SK-N-SH (cell line): ENCODE data around the gene ANGPTL4. TPM values are rescaled to one million over a fixed set of nuclear protein-coding genes. Genes with fewer than 3 reads are reported as not detected.

Source experiments
- CTCF ChIA-PET: fragments of 300-600, 350-600 bp; formaldehyde crosslinking; extraction: SDS; loops from one replicate; lab custom pipeline; 2021; lab: Yijun Ruan, JAX
- POLR2A ChIA-PET: fragments of 350-600 bp; sonication (Branson Sonifier 250); formaldehyde crosslinking; extraction: SDS; loops from one replicate; lab custom pipeline; 2020; ENCODE audit warnings: antibody characterized with exemption, inconsistent platforms; lab: Yijun Ruan, JAX
- DNase-seq: peaks from one replicate; pipeline ENCODE4 v3.0.0; 2012
- H2AFZ ChIP-seq: fragments of 200-600 bp; sonication (generic); 2 replicates; pipeline ENCODE4 v1.8.1; 2016; ENCODE audit warnings: antibody characterized with exemption, mild to moderate bottlenecking, low read depth
- H3F3A ChIP-seq: fragments of 200-600 bp; sonication (generic); replicated peaks from 2 replicates; pipeline ENCODE3; 2016; ENCODE audit warnings: antibody characterized with exemption, mild to moderate bottlenecking; ENCODE audit not compliant: insufficient read depth
- H3K27ac ChIP-seq, 2 experiments: fragments of 200-500 bp in 1 of 2; fragments of 200-600 bp in 1 of 2; sonication (Bioruptor generic) in 1 of 2; sonication (generic), shearing (Covaris generic) in 1 of 2; 2 replicates each; pipeline versions ENCODE4 v1.5.1 to v1.6.1; 2014 to 2016; ENCODE audit warnings: low read depth in 2 of 2, inconsistent platforms in 1 of 2, low read length in 1 of 2, mild to moderate bottlenecking in 1 of 2, mixed read lengths in 1 of 2
- H3K27me3 ChIP-seq: fragments of 200-600 bp; sonication (generic), shearing (Covaris generic); 2 replicates; pipeline ENCODE4 v1.6.1; 2016; ENCODE audit warnings: mixed run types; ENCODE audit not compliant: insufficient read depth
- H3K36me3 ChIP-seq, 2 experiments: fragments of 200-500 bp in 1 of 2; fragments of 200-600 bp in 1 of 2; sonication (Bioruptor generic) in 1 of 2; sonication (generic) in 1 of 2; replicated peaks in 1 of 2; 2 replicates each; pipeline versions ENCODE3 to v1.5.1; 2014 to 2016; ENCODE audit warnings: low read length in 1 of 2, mild to moderate bottlenecking in 1 of 2; ENCODE audit not compliant: insufficient read depth in 2 of 2, control insufficient read depth in 1 of 2
- H3K4me1 ChIP-seq, 2 experiments: fragments of 200-500 bp in 1 of 2; fragments of 200-600 bp in 1 of 2; sonication (Bioruptor generic) in 1 of 2; sonication (generic), shearing (Covaris generic) in 1 of 2; 2 replicates each; pipeline versions ENCODE4 v1.5.1 to v1.6.1; 2014 to 2016; ENCODE audit warnings: low read depth in 1 of 2, low read length in 1 of 2, mixed run types in 1 of 2; ENCODE audit not compliant: insufficient read depth in 2 of 2, control insufficient read depth in 1 of 2
- H3K4me2 ChIP-seq: fragments of 200-600 bp; sonication (generic), shearing (Covaris generic); 2 replicates; pipeline ENCODE4 v1.6.1; 2017; ENCODE audit warnings: mixed run types
- H3K4me3 ChIP-seq, 2 experiments: fragments of 200-500 bp in 1 of 2; fragments of 200-600 bp in 1 of 2; sonication (Bioruptor generic) in 1 of 2; sonication (generic), shearing (Covaris generic) in 1 of 2; 2 replicates each; pipeline versions ENCODE4 v1.5.1 to v1.8.1; 2014 to 2016; ENCODE audit warnings: low read depth in 2 of 2, inconsistent platforms in 1 of 2, low read length in 1 of 2, mild to moderate bottlenecking in 1 of 2, mixed read lengths in 1 of 2, moderate library complexity in 1 of 2
- H3K79me2 ChIP-seq: fragments of 200-600 bp; sonication (generic); 2 replicates; pipeline ENCODE4 v1.8.1; 2017; ENCODE audit warnings: mild to moderate bottlenecking; ENCODE audit not compliant: insufficient read depth
- H3K9ac ChIP-seq: fragments of 200-600 bp; sonication (generic); 2 replicates; pipeline ENCODE4 v1.6.1; 2017; ENCODE audit warnings: mixed run types
- H3K9me2 ChIP-seq: fragments of 200-600 bp; sonication (generic); 2 replicates; pipeline ENCODE4 v1.6.1; 2017; ENCODE audit warnings: mixed run types
- H3K9me3 ChIP-seq: fragments of 200-600 bp; sonication (generic); 2 replicates; pipeline ENCODE4 v1.6.1; 2017; ENCODE audit warnings: mixed run types, mild to moderate bottlenecking, moderate library complexity
- H4K20me1 ChIP-seq: fragments of 200-600 bp; sonication (generic); 2 replicates; pipeline ENCODE4 v1.6.1; 2017; ENCODE audit warnings: mild to moderate bottlenecking, mixed run types; ENCODE audit not compliant: insufficient read depth
- CHD2 ChIP-seq: fragments of 150-350 bp; IDR thresholded peaks from 2 replicates; pipeline ENCODE4 v1.6.1; 2018; ENCODE audit warnings: low read length; ENCODE audit not compliant: partially characterized antibody
- EP300 ChIP-seq, 2 experiments: IDR thresholded peaks; 2 replicates each; pipeline versions ENCODE4 v1.4.0 to v1.6.1; 2012; ENCODE audit warnings: borderline replicate concordance in 1 of 2, low read depth in 1 of 2, low read length in 1 of 2
- EZH2phosphoT487 ChIP-seq: fragments of 200-600 bp; sonication (generic); IDR thresholded peaks from 2 replicates; pipeline ENCODE4 v1.6.1; 2017; ENCODE audit warnings: low read depth, mixed run types, mild to moderate bottlenecking, antibody characterized with exemption, moderate library complexity, borderline replicate concordance
- IRF3 ChIP-seq: fragments of 150-350 bp; IDR thresholded peaks from 2 replicates; pipeline ENCODE4 v1.6.1; 2016; ENCODE audit warnings: mild to moderate bottlenecking, low read depth, low read length
- JUND ChIP-seq: IDR thresholded peaks from 2 replicates; pipeline ENCODE4 v1.4.0; 2012
- MXI1 ChIP-seq: IDR thresholded peaks from 2 replicates; pipeline ENCODE4 v1.6.1; 2012; ENCODE audit warnings: mild to moderate bottlenecking, low read depth, low read length, improper control_type of control experiment
- NFIC ChIP-seq: IDR thresholded peaks from 2 replicates; pipeline ENCODE4 v1.4.0; 2012; ENCODE audit warnings: borderline replicate concordance
- POLR2AphosphoS5 ChIP-seq: IDR thresholded peaks from 2 replicates; pipeline ENCODE4 v1.6.1; 2012; ENCODE audit warnings: low read depth, low read length
- RFX5 ChIP-seq: IDR thresholded peaks from 2 replicates; pipeline ENCODE4 v1.6.1; 2012; ENCODE audit warnings: mild to moderate bottlenecking, improper control_type of control experiment, low read length
- RXRA ChIP-seq: IDR thresholded peaks from 2 replicates; pipeline ENCODE4 v1.4.0; 2012; ENCODE audit warnings: low read depth, mild to moderate bottlenecking, borderline replicate concordance
- SIN3A ChIP-seq: IDR thresholded peaks from 2 replicates; pipeline ENCODE4 v1.6.1; 2012; ENCODE audit warnings: low read depth, mild to moderate bottlenecking, low read length, moderate library complexity, borderline replicate concordance
- TAF1 ChIP-seq: IDR thresholded peaks from 2 replicates; pipeline ENCODE4 v1.6.1; 2012; ENCODE audit warnings: low read depth, mild to moderate bottlenecking, low read length, moderate library complexity, borderline replicate concordance
- TEAD4 ChIP-seq: IDR thresholded peaks from 2 replicates; pipeline ENCODE4 v1.4.0; 2012; ENCODE audit warnings: mild to moderate bottlenecking, borderline replicate concordance; ENCODE audit not compliant: insufficient read depth
- USF2 ChIP-seq: fragments of 150-350 bp; IDR thresholded peaks from 2 replicates; pipeline ENCODE4 v1.6.1; 2017; ENCODE audit warnings: antibody characterized with exemption, low read length, low read depth, borderline replicate concordance
- YY1 ChIP-seq: IDR thresholded peaks from 2 replicates; pipeline ENCODE4 v1.4.0; 2012; ENCODE audit warnings: low read depth, mild to moderate bottlenecking
- WGBS: methylation state at CpG from one replicate; pipeline ENCODE4 v1.1.6; 2017; ENCODE audit warnings: low lambda C conversion rate; 5-methylcytosine and 5-hydroxymethylcytosine counted together
- polyA plus RNA-seq, 3 experiments: library from polyadenylated mRNA; depleted of rRNA; stranded (reverse); fragments of >200 nt; gene quantifications; 2 replicates each; pipeline ENCODE4 v1.2.3, GENCODE V29; 2012
- TF ChIP-seq, protein P1 (sequence below): fragments of 200-600 bp; sonication (generic); IDR thresholded peaks from 2 replicates; pipeline ENCODE4 v1.6.1; 2017; ENCODE audit warnings: antibody characterized with exemption, mild to moderate bottlenecking, moderate library complexity

ANGPTL4 gene
- polyA plus RNA-seq, 1 of the 3 experiments (the other 2 are of a cell fraction) = 62.5 TPM

- Histone ChIP-seq H3K27me3 (no peaks in the 10 kb centered on the region), H3K4me3 (no peak overlapping the region), H3K9ac (no peak overlapping the region), H4K20me1 (peaks cover 72% of the 10 kb centered on the region), H3K4me1 (peaks cover 14 to 36% of the 10 kb centered on the region in 2 experiments; a peak in 2 of 4 replicates), H3K27ac (peak overlapping the region in 1 of 2 experiments; percentile 18; a peak in 1 of 4 replicates), H3K36me3 (peaks cover 0 to 1% of the 10 kb centered on the region in 2 experiments), H3K79me2 (peaks cover 90% of the 10 kb centered on the region), H3K9me2 (no peaks in the 10 kb centered on the region), H2AFZ (no peak overlapping the region), H3F3A (peaks cover 6% of the 10 kb centered on the region), H3K4me2 (no peak overlapping the region), H3K9me3 (no peaks in the 10 kb centered on the region)
- TF ChIP-seq TEAD4 = no peak
- TF ChIP-seq JUND = no peak
- TF ChIP-seq TAF1 = no peak
- no peak for TF ChIP-seq RFX5
- no peak for TF ChIP-seq CHD2
- TF ChIP-seq, protein P1, sequence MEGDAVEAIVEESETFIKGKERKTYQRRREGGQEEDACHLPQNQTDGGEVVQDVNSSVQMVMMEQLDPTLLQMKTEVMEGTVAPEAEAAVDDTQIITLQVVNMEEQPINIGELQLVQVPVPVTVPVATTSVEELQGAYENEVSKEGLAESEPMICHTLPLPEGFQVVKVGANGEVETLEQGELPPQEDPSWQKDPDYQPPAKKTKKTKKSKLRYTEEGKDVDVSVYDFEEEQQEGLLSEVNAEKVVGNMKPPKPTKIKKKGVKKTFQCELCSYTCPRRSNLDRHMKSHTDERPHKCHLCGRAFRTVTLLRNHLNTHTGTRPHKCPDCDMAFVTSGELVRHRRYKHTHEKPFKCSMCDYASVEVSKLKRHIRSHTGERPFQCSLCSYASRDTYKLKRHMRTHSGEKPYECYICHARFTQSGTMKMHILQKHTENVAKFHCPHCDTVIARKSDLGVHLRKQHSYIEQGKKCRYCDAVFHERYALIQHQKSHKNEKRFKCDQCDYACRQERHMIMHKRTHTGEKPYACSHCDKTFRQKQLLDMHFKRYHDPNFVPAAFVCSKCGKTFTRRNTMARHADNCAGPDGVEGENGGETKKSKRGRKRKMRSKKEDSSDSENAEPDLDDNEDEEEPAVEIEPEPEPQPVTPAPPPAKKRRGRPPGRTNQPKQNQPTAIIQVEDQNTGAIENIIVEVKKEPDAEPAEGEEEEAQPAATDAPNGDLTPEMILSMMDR = no peak
- TF ChIP-seq USF2 = no peak
- no peak for TF ChIP-seq EZH2phosphoT487
- no peak for TF ChIP-seq YY1
- TF ChIP-seq NFIC = no peak
- no peak for TF ChIP-seq SIN3A
- TF ChIP-seq RXRA = no peak
- POLR2A ChIA-PET = no interaction called here
- WGBS = 81% methylated on average over 8 of the region's 8 CpGs
- DNase-seq = no peak
- CTCF ChIA-PET = interaction anchor here (1.9 to 8.0 kb wide), 2 partner anchors 19 to 40 kb away, joined by 8 to 78 read pairs; partner anchors contain the start of gene MARCHF2
These were observed 29.9 kb downstream of the ANGPTL4 start for GRCh38 chr19:8393871-8394250.

DNA sequence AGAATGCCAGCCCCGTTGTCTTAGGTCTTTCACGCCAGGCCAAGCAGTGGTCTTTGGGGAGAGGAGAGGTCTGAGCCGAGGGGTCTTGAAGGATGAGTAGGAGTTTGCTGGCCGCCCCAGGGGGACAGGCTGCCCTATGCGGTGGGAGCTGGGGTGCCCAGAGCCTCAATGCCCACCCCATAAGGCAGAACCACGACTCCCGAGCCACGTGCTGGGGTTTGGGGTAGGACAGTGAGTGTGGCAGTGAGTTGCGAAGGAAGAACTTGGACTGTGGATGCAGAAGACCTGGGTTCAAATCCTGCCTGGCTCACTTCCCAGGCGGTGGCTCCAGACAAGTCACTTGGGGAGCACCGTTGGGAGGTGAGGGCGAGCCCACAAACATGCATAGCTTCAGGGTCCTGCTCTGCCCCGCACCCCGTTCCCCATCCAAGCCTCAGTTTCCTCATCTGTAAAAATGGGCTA, 31.7 kb downstream of the ANGPTL4 start:
- H3K4me3 ChIP-seq = no peak overlapping the region
- TF ChIP-seq NFIC (no peak), POLR2AphosphoS5 (no peak), RXRA (no peak), EP300 (IDR thresholded peaks at IDR 0.05; ENCODE audit: borderline replicate concordance in 1 of 2, low read depth in 1 of 2, low read length in 1 of 2) (no peak), IRF3 (no peak), MXI1 (no peak)
- peaks cover 4% of the 10 kb centered on the region for H3F3A ChIP-seq
- no peak overlapping the region for H3K9ac ChIP-seq
- no peaks in the 10 kb centered on the region for H3K27me3 ChIP-seq
- peaks cover 0 to 7% of the 10 kb centered on the region in 2 experiments for H3K36me3 ChIP-seq
- CTCF ChIA-PET = interaction anchor here (0.9 to 8.0 kb wide), 3 partner anchors 9 to 42 kb away, joined by 3 to 78 read pairs (median 5); no protein-coding TSS in a partner anchor
- H3K4me2 ChIP-seq = no peak overlapping the region
- no peak for DNase-seq
- WGBS = 90% methylated on average over 10 of the region's 14 CpGs
- H3K79me2 ChIP-seq = peaks cover 90% of the 10 kb centered on the region
- no peaks in the 10 kb centered on the region for H3K9me2 ChIP-seq
- no peak overlapping the region for H2AFZ ChIP-seq
- no peaks in the 10 kb centered on the region for H3K9me3 ChIP-seq
- POLR2A ChIA-PET = no interaction called here
- H3K4me1 ChIP-seq = peaks cover 9 to 36% of the 10 kb centered on the region in 2 experiments; a peak in 2 of 4 replicates
- H3K27ac ChIP-seq = no peak overlapping the region
- H4K20me1 ChIP-seq = peaks cover 79% of the 10 kb centered on the region
